ENCODE measurements around the gene POFUT2. TPM values are rescaled to one million over a fixed set of nuclear protein-coding genes. Genes with fewer than 3 reads are reported as not detected.

The POFUT2 gene
- total RNA-seq, 1 donor from 2014 or later, result 38.3 TPM

GRCh38 chr21:45285266-45285931 is 2.3 kb downstream of the POFUT2 start:
- intact Hi-C loops (cut with DNase I), result no loop called here
- H3K36me3 ChIP-seq, result peaks cover 0 to 46% of the 10 kb centered on the region in 2 donors
- H3K27ac ChIP-seq, result no peak overlapping the region
- peaks cover 21% of the 10 kb centered on the region for H3K4me1 ChIP-seq
- no peaks in the 10 kb centered on the region for H3K9me3 ChIP-seq
- DNase-seq (ENCODE audit: extremely low spot score in 2 of 2), result no peak
- no peaks in the 10 kb centered on the region for H3K27me3 ChIP-seq
- H3K4me3 ChIP-seq, result no peak overlapping the region
- TF ChIP-seq CTCF (IDR thresholded peaks at IDR 0.05) (no peak), POLR2A (IDR thresholded peaks at IDR 0.05) (no peak), POLR2AphosphoS5 (IDR thresholded peaks at IDR 0.05; ENCODE audit: insufficient read depth in 1 of 2, low read depth in 1 of 2) (no peak)

- TF ChIP-seq POLR2A (IDR thresholded peaks at IDR 0.05) (no peak), POLR2AphosphoS5 (IDR thresholded peaks at IDR 0.05; ENCODE audit: insufficient read depth in 1 of 2, low read depth in 1 of 2) (no peak), CTCF (IDR thresholded peaks at IDR 0.05) (no peak)
- peaks cover 0 to 55% of the 10 kb centered on the region in 2 donors for H3K36me3 ChIP-seq
- peaks cover 21% of the 10 kb centered on the region for H3K4me1 ChIP-seq
- H3K9me3 ChIP-seq, result no peaks in the 10 kb centered on the region
- no peak for DNase-seq (ENCODE audit: extremely low spot score in 2 of 2)
- intact Hi-C loops (cut with DNase I), result no loop called here
- H3K27me3 ChIP-seq, result no peaks in the 10 kb centered on the region
- H3K4me3 ChIP-seq, result no peak overlapping the region
- H3K27ac ChIP-seq, result no peak overlapping the region
These were observed 3.3 kb downstream of the POFUT2 start for GRCh38 chr21:45284456-45284741.

- Histone ChIP-seq H3K4me3 (no peak overlapping the region), H3K27ac (no peak overlapping the region), H3K27me3 (no peaks in the 10 kb centered on the region), H3K4me1 (peaks cover 19% of the 10 kb centered on the region), H3K9me3 (no peaks in the 10 kb centered on the region), H3K36me3 (peaks cover 0 to 55% of the 10 kb centered on the region in 2 donors)
- intact Hi-C loops (cut with DNase I), result no loop called here
- DNase-seq (ENCODE audit: extremely low spot score in 2 of 2), result no peak
- TF ChIP-seq CTCF (IDR thresholded peaks at IDR 0.05) (no peak), POLR2A (IDR thresholded peaks at IDR 0.05) (no peak), POLR2AphosphoS5 (IDR thresholded peaks at IDR 0.05; ENCODE audit: insufficient read depth in 1 of 2, low read depth in 1 of 2) (no peak)
These were observed 3.9 kb downstream of the POFUT2 start for GRCh38 chr21:45283611-45284455.

GRCh38 chr21:45283035-45283610 is 4.6 kb downstream of the POFUT2 start:
- Histone ChIP-seq H3K27me3 (no peaks in the 10 kb centered on the region), H3K9me3 (no peaks in the 10 kb centered on the region), H3K36me3 (peaks cover 0 to 61% of the 10 kb centered on the region in 2 donors), H3K27ac (no peak overlapping the region), H3K4me3 (no peak overlapping the region), H3K4me1 (peaks cover 12% of the 10 kb centered on the region)
- DNase-seq (ENCODE audit: extremely low spot score in 2 of 2), result no peak
- TF ChIP-seq POLR2A (IDR thresholded peaks at IDR 0.05) (no peak), CTCF (IDR thresholded peaks at IDR 0.05) (no peak), POLR2AphosphoS5 (IDR thresholded peaks at IDR 0.05; ENCODE audit: insufficient read depth in 1 of 2, low read depth in 1 of 2) (no peak)
- intact Hi-C loops (cut with DNase I), result no loop called here
